ENCODE measurements around the gene CALR3. TPM values are rescaled to one million over a fixed set of nuclear protein-coding genes. Genes with fewer than 3 reads are reported as not detected.
"Not testable (repeated sequence)": the region's sequence is repeated elsewhere in the genome, so short reads cannot be mapped to it uniquely, and the experiment has no call there.

CALR3 gene
- total RNA-seq, 6 experiments from 2014 or later, result not detected

DNA sequence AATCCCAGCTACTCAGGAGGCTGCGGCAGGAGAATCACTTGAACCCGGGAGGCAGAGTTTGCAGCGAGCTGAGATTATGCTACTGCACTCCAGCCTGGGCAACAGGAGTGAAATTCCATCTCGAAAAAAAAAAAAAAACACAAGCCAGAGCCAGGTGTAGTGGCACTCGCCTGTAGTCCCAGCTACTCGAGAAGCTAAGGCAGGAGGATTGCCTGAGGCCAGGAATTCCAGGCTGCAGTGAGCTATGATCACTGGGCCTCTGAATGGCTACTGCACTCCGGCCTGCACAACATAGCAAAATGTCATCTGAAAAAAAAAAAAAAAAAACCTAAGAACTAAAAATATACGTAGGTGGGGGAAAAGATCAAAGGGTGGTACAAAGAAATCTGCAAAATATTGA is 43.6 kb downstream of the CALR3 start:
- no peak for ATAC-seq
- Histone ChIP-seq H3K9me3 (no peaks in the 10 kb centered on the region), H3K4me1 (peaks cover 0 to 24% (median 8%) of the 10 kb centered on the region in 4 donors), H3K27me3 (no peaks in the 10 kb centered on the region), H3K27ac (no peak overlapping the region), H3K4me3 (no peak overlapping the region), H3K36me3 (no peaks in the 10 kb centered on the region)
- DNase-seq, result no peak
- intact Hi-C loops (cut with DNase I), result no loop called here
- TF ChIP-seq POLR2A (IDR thresholded peaks at IDR 0.05), result no peak
- TF ChIP-seq, protein P1, sequence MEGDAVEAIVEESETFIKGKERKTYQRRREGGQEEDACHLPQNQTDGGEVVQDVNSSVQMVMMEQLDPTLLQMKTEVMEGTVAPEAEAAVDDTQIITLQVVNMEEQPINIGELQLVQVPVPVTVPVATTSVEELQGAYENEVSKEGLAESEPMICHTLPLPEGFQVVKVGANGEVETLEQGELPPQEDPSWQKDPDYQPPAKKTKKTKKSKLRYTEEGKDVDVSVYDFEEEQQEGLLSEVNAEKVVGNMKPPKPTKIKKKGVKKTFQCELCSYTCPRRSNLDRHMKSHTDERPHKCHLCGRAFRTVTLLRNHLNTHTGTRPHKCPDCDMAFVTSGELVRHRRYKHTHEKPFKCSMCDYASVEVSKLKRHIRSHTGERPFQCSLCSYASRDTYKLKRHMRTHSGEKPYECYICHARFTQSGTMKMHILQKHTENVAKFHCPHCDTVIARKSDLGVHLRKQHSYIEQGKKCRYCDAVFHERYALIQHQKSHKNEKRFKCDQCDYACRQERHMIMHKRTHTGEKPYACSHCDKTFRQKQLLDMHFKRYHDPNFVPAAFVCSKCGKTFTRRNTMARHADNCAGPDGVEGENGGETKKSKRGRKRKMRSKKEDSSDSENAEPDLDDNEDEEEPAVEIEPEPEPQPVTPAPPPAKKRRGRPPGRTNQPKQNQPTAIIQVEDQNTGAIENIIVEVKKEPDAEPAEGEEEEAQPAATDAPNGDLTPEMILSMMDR (IDR thresholded peaks at IDR 0.05), result no peak
- WGBS (ENCODE audit: insufficient coverage, low coverage, low lambda C conversion rate, missing lambda C conversion rate), result 84% methylated on average over 8 of the region's 8 CpGs

DNA sequence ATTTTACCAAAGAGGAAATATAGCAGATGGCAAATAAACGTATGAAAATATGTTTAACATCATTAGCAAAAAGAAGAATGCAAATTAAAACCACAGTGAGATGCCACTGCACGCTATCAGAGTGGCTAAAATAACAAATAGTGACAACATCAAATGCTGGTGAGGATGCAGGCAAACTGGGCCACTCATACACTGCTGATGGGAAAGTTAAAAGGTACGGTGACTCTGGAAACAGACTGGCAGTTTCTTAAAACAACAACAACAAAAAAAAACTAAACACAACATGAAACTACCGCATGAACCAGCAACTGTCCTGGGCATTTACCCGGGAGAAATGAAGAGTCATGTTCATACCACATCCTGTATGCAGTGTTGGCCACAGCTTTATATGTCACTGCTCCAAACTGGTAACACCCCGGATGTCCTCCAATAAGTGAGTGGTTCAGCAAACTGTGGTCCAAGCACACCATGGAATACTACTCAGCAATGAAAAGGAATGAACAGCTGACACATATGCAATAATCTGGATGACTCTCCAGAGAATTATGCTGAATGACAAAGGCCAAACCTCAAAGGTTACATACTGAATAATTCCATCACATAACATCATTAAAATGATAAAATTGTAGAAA is 46.5 kb downstream of the CALR3 start:
- peak overlapping the region in 1 of 3 donors; percentile 24 for H3K27ac ChIP-seq
- ATAC-seq, result peak in 2 of 4 donors; percentile 12 to 16
- no peaks in the 10 kb centered on the region for H3K9me3 ChIP-seq
- 49% methylated on average over 5 of the region's 6 CpGs for WGBS (ENCODE audit: insufficient coverage, low coverage, low lambda C conversion rate, missing lambda C conversion rate)
- intact Hi-C loops (cut with DNase I), result no loop called here
- no peak overlapping the region for H3K4me3 ChIP-seq
- H3K4me1 ChIP-seq, result peaks cover 0 to 25% (median 14%) of the 10 kb centered on the region in 4 donors
- no peaks in the 10 kb centered on the region for H3K27me3 ChIP-seq
- no peak for TF ChIP-seq POLR2A (IDR thresholded peaks at IDR 0.05)
- TF ChIP-seq, protein P1 (IDR thresholded peaks at IDR 0.05), result no peak
- no peak for DNase-seq
- no peaks in the 10 kb centered on the region for H3K36me3 ChIP-seq

DNA sequence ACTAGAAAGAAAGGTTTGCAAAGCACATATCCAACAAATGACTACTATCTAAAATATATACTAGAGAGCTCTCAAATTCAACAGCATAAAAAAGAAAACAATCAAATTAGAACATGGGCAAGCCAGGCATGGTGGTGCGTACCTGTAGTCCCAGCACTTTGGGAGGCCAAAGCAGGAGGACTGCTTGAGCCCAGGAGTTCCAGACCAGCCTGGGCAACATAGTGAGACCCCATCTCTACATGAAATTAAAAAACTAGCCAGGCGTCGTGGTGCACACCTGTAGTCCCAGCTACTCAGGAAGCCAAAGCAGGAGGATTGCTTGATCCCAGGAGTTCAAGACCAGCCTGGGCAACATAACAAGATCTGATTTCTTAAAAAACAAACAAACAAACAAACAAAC is 47.1 kb downstream of the CALR3 start:
- ATAC-seq; H3K9me3 ChIP-seq; H3K36me3 ChIP-seq; DNase-seq; H3K4me3 ChIP-seq; H3K27me3 ChIP-seq; H3K27ac ChIP-seq; intact Hi-C loops (cut with DNase I): not testable (repeated sequence)
- WGBS (ENCODE audit: insufficient coverage, low coverage, low lambda C conversion rate, missing lambda C conversion rate), result 100% methylated on average over 3 of the region's 3 CpGs
- H3K4me1 ChIP-seq, result peaks cover 0 to 23% (median 11%) of the 10 kb centered on the region in 4 donors

DNA sequence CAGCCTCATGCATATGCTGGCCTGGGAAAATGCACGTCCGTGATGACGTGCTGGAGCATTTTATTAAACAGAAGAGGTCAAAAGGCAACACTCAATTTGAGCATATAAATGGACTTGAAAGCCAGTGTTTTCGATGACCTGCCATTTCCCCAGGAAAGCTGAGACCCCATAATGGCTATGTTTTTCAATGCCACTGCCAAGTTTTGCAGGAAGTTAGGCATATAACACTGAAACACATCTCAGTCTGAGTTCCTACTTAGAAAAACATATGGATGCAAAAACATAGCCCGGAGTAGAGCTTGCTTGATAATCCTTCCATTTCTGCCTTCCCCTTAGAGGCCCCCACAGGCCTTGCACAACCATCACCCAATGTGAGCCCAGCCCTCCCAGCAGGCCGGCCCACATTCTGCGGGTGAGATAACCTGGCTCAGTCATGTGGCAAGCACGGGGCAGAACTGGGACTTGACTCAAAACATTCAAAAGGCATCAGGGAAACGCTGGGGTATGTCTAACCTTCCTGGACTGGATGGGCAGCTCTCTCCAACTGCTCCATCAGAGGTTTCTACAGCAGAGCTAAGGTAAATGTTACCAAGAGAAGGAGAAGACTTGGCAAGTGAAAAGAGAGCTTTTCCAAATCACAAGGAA is 49.1 kb downstream of the CALR3 start:
- H3K27me3 ChIP-seq, result no peaks in the 10 kb centered on the region
- ATAC-seq (peak; percentile 84 to 92 (median 88)), DNase-seq (peak; percentile 80 to 87 (median 85))
- 20% methylated on average over 9 of the region's 9 CpGs for WGBS (ENCODE audit: insufficient coverage, low coverage, low lambda C conversion rate, missing lambda C conversion rate)
- H3K36me3 ChIP-seq, result peaks cover 0 to under 1% (median 0%) of the 10 kb centered on the region in 4 donors
- intact Hi-C loops (cut with DNase I), result no loop called here
- H3K4me1 ChIP-seq, result peaks cover 0 to 23% (median 9%) of the 10 kb centered on the region in 4 donors
- no peaks in the 10 kb centered on the region for H3K9me3 ChIP-seq
- no peak for TF ChIP-seq POLR2A (IDR thresholded peaks at IDR 0.05)
- TF ChIP-seq, protein P1 (IDR thresholded peaks at IDR 0.05), result no peak
- H3K4me3 ChIP-seq, result no peak overlapping the region
- peak overlapping the region; percentile 15 to 38 (median 19) for H3K27ac ChIP-seq

DNA sequence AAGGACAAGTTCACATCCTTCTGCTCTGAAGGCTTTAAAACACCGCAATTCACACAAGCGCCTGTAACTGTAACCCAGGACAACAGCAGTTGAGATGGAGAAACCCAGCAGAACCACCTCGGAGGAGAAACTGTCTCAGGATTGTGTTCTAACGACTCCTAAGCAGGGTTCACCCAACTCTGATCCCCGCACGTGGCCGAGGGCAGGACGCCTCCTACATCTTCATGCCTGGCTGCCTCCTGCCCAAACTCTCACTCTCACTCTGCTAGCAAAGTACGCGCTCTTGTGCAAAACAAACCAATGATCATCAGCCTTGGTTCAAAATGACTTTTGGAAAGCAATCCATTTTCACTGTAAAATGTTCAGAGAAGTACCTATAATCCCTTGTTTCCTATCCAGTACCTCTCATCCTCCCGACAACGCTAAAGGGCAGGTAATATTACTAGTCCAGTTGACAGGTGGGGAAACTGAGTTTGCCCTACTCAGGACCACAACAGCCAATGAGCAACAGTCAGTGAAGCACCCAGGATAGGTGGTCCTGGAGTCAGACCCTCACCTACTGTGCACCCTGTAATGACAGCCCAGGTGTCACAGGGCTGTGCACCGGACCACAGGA is 49.8 kb downstream of the CALR3 start:
- peaks cover 0 to 3% (median 0%) of the 10 kb centered on the region in 4 donors for H3K36me3 ChIP-seq
- ATAC-seq (no peak), DNase-seq (no peak)
- intact Hi-C loops (cut with DNase I), result no loop called here
- no peaks in the 10 kb centered on the region for H3K9me3 ChIP-seq
- H3K27ac ChIP-seq, result peak overlapping the region; percentile 1 to 38 (median 19)
- WGBS (ENCODE audit: insufficient coverage, low coverage, low lambda C conversion rate, missing lambda C conversion rate), result 88% methylated on average over 7 of the region's 13 CpGs
- peaks cover 0 to 23% (median 9%) of the 10 kb centered on the region in 4 donors for H3K4me1 ChIP-seq
- no peak overlapping the region for H3K4me3 ChIP-seq
- TF ChIP-seq, protein P1 (IDR thresholded peaks at IDR 0.05), result no peak
- TF ChIP-seq POLR2A (IDR thresholded peaks at IDR 0.05), result no peak
- no peaks in the 10 kb centered on the region for H3K27me3 ChIP-seq
